ENCODE results near the gene OR2T11. TPM values are rescaled to one million over a fixed set of nuclear protein-coding genes. Genes with fewer than 3 reads are reported as not detected.

OR2T11 gene
- total RNA-seq, 4 donors from 2014 or later: not detected

DNA sequence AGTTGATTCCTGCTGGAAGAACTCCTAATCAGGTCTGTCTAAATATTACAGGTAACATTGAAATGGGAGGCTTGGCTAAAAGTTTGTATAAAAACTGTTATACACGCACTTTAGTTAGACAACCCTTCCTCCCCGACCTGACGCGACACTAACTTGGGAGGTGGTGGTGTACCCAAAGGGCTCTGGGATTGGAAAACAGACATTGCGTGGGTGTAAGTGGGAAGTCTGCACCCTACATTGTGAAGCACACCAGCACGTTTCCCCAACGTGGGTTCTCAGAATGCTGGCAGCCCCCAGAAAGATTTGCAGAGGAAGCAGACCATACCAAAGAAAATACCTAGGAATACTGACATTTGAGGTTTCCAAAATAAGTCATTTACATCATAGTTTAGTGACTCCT, 16.8 kb downstream of the OR2T11 start:
- Histone ChIP-seq H3K9me3 (no peaks in the 10 kb centered on the region), H3K27ac (no peak overlapping the region), H3K4me1 (no peaks in the 10 kb centered on the region), H3K4me3 (no peak overlapping the region), H3K27me3 (no peaks in the 10 kb centered on the region), H3K36me3 (no peaks in the 10 kb centered on the region)
- 68 to 69% methylated on average over 7 of the region's 7 CpGs for WGBS, 2 donors
- DNase-seq (ENCODE audit: low spot score in 2 of 2): no peak
- TF ChIP-seq, protein P1, sequence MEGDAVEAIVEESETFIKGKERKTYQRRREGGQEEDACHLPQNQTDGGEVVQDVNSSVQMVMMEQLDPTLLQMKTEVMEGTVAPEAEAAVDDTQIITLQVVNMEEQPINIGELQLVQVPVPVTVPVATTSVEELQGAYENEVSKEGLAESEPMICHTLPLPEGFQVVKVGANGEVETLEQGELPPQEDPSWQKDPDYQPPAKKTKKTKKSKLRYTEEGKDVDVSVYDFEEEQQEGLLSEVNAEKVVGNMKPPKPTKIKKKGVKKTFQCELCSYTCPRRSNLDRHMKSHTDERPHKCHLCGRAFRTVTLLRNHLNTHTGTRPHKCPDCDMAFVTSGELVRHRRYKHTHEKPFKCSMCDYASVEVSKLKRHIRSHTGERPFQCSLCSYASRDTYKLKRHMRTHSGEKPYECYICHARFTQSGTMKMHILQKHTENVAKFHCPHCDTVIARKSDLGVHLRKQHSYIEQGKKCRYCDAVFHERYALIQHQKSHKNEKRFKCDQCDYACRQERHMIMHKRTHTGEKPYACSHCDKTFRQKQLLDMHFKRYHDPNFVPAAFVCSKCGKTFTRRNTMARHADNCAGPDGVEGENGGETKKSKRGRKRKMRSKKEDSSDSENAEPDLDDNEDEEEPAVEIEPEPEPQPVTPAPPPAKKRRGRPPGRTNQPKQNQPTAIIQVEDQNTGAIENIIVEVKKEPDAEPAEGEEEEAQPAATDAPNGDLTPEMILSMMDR (IDR thresholded peaks at IDR 0.05): no peak
- no peak for TF ChIP-seq EP300 (IDR thresholded peaks at IDR 0.05)

DNA sequence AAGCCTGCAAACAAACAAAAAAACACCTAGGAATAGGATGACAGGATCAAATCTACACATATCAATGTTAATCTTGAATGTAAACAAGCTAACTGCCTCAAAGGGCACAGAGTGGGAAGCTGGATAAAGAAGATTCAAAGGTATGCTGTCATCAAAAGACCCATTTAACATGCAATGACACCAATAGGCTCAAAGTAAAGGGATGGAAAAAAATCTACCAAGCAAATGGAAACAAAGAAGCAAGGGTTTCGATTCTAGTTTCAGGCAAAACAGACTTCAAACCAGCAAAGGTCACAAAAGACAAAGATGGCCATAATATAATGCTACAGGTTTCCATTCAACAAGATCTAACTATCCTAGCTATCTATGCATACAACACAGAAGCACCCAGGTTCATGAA, 21.1 kb downstream of the OR2T11 start:
- no peak overlapping the region for H3K4me3 ChIP-seq
- DNase-seq (ENCODE audit: low spot score in 2 of 2): no peak
- no peaks in the 10 kb centered on the region for H3K36me3 ChIP-seq
- no peaks in the 10 kb centered on the region for H3K27me3 ChIP-seq
- no peaks in the 10 kb centered on the region for H3K9me3 ChIP-seq
- WGBS, 2 donors: 83% methylated on average over 1 of the region's 1 CpG
- no peak overlapping the region for H3K27ac ChIP-seq
- TF ChIP-seq EP300 (IDR thresholded peaks at IDR 0.05) (no peak), POLR2A (IDR thresholded peaks at IDR 0.05) (no peak)
- TF ChIP-seq, protein P1 (IDR thresholded peaks at IDR 0.05): no peak
- H3K4me1 ChIP-seq: no peaks in the 10 kb centered on the region

DNA sequence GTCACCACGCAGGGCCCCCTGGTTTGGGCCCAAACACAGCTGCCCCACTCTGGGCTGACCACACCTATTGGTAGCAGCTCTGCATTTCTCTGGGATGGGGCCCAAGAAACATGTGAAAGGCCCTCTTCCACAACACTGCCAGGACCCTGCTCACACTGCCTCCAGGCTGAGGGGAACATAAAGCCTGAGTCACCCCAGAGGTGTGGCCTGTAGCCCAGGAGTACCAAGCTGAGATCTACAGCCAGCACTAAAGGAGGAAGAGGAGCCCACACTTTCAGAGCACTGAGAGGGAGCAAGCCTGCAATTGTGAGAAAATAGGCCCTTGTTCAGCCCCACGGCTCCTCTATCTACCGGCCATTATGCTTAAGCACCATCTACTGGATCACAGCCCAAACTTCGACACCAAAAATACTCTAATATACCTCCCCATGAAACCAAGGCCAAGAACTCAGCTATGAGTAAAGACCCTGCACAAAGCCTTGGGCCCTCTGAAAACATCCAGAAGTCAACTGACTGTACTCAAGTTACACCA, 22.9 kb downstream of the OR2T11 start:
- Histone ChIP-seq H3K36me3 (no peaks in the 10 kb centered on the region), H3K27ac (no peak overlapping the region), H3K9me3 (no peaks in the 10 kb centered on the region), H3K4me3 (no peak overlapping the region), H3K27me3 (no peaks in the 10 kb centered on the region), H3K4me1 (no peaks in the 10 kb centered on the region)
- WGBS, 2 donors: 72 to 74% methylated on average over 4 of the region's 4 CpGs
- TF ChIP-seq, protein P1 (IDR thresholded peaks at IDR 0.05): no peak
- TF ChIP-seq POLR2A (IDR thresholded peaks at IDR 0.05) (no peak), EP300 (IDR thresholded peaks at IDR 0.05) (no peak)
- no peak for DNase-seq (ENCODE audit: low spot score in 2 of 2)

DNA sequence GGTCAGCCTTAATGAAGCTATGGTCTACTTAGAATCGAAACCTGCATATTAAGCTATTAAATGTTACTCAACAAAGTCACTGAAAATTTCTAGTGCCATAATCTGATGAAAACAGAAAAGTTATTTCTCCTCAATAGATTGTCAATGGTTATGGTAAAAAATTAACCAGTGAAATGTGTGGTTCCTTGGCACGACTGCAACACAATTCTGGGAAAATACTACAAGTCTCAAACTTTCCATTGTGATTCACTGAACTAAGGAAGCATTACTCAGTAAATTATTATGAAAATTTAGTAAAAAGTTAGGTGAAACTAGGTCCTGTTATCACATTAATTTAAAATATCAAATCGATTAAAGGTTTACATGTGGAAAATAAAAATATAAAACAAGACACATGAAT, 24.6 kb downstream of the OR2T11 start:
- Histone ChIP-seq H3K36me3 (no peaks in the 10 kb centered on the region), H3K9me3 (no peaks in the 10 kb centered on the region), H3K4me1 (no peaks in the 10 kb centered on the region), H3K27me3 (no peaks in the 10 kb centered on the region), H3K4me3 (no peak overlapping the region), H3K27ac (no peak overlapping the region)
- WGBS, 2 donors: 48 to 52% methylated on average over 3 of the region's 3 CpGs
- TF ChIP-seq EP300 (IDR thresholded peaks at IDR 0.05) (no peak), POLR2A (IDR thresholded peaks at IDR 0.05) (no peak)
- TF ChIP-seq, protein P1 (IDR thresholded peaks at IDR 0.05): no peak
- no peak for DNase-seq (ENCODE audit: low spot score in 2 of 2)

DNA sequence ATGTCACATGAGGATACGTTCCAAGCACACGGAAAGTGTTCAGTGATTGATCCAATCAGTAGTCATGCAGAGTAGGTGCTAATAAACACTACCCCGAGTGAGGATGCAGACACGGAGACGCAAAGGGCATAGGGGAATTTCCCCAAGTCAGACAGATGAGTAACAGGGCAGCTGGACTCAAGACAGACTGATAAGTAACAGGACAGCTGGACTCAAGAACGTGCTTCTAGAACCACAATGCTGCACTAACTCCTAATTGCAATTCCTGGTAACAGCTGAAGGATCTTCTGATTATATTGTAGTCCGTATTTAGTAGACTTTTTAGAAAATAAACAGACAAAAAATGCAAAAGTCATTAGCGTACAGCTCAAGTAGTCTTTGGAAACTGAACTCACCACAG, 35.5 kb downstream of the OR2T11 start:
- no peaks in the 10 kb centered on the region for H3K9me3 ChIP-seq
- H3K4me1 ChIP-seq: no peaks in the 10 kb centered on the region
- no peak overlapping the region for H3K27ac ChIP-seq
- no peak for DNase-seq (ENCODE audit: low spot score in 2 of 2)
- H3K27me3 ChIP-seq: no peaks in the 10 kb centered on the region
- WGBS, 2 donors: 80 to 82% methylated on average over 8 of the region's 8 CpGs
- no peaks in the 10 kb centered on the region for H3K36me3 ChIP-seq
- TF ChIP-seq, protein P1 (IDR thresholded peaks at IDR 0.05): no peak
- no peak for TF ChIP-seq POLR2A (IDR thresholded peaks at IDR 0.05)
- TF ChIP-seq EP300 (IDR thresholded peaks at IDR 0.05): no peak
- H3K4me3 ChIP-seq: no peak overlapping the region
